ENCODE data around the gene GAD1.

GAD1 gene

GRCh38 chr2:170881840-170882239 is 65.2 kb downstream of the GAD1 start:
- Histone ChIP-seq H3K4me3 (replicated peaks; ENCODE audit: insufficient read depth, low read length) (no peak overlapping the region), H3K27me3 (ENCODE audit: insufficient read depth, poor library complexity, severe bottlenecking) (no peaks in the 10 kb centered on the region), H3K27ac (replicated peaks) (no peak overlapping the region)
- TF ChIP-seq REST (IDR thresholded peaks at IDR 0.05; ENCODE audit: insufficient replicate concordance, low read depth) = no peak
- TF ChIP-seq CTCF (IDR thresholded peaks at IDR 0.05; ENCODE audit: insufficient read depth, low read length) = no peak
- TF ChIP-seq GABPA (IDR thresholded peaks at IDR 0.05; ENCODE audit: low read depth) = no peak
- TF ChIP-seq POLR2AphosphoS5 (IDR thresholded peaks at IDR 0.05; ENCODE audit: low read depth) = no peak
- DNase-seq (ENCODE audit: low read depth in 1 of 2, low spot score in 1 of 2) = no peak

GRCh38 chr2:170882758-170883157 is 66.1 kb downstream of the GAD1 start:
- no peak for DNase-seq (ENCODE audit: low read depth in 1 of 2, low spot score in 1 of 2)
- Histone ChIP-seq H3K27me3 (ENCODE audit: insufficient read depth, poor library complexity, severe bottlenecking) (no peaks in the 10 kb centered on the region), H3K27ac (replicated peaks) (no peak overlapping the region), H3K4me3 (replicated peaks; ENCODE audit: insufficient read depth, low read length) (no peak overlapping the region)
- TF ChIP-seq GABPA (IDR thresholded peaks at IDR 0.05; ENCODE audit: low read depth) = no peak
- TF ChIP-seq SPI1 (IDR thresholded peaks at IDR 0.05; ENCODE audit: borderline replicate concordance, low read depth) = no peak
- no peak for TF ChIP-seq POLR2AphosphoS5 (IDR thresholded peaks at IDR 0.05; ENCODE audit: low read depth)
- no peak for TF ChIP-seq CTCF (IDR thresholded peaks at IDR 0.05; ENCODE audit: insufficient read depth, low read length)
- no peak for TF ChIP-seq REST (IDR thresholded peaks at IDR 0.05; ENCODE audit: insufficient replicate concordance, low read depth)

- Histone ChIP-seq H3K27ac (replicated peaks) (no peak overlapping the region), H3K4me3 (replicated peaks; ENCODE audit: insufficient read depth, low read length) (no peak overlapping the region), H3K27me3 (ENCODE audit: insufficient read depth, poor library complexity, severe bottlenecking) (no peaks in the 10 kb centered on the region)
- TF ChIP-seq SPI1 (IDR thresholded peaks at IDR 0.05; ENCODE audit: borderline replicate concordance, low read depth) (no peak), CTCF (IDR thresholded peaks at IDR 0.05; ENCODE audit: insufficient read depth, low read length) (no peak), REST (IDR thresholded peaks at IDR 0.05; ENCODE audit: insufficient replicate concordance, low read depth) (no peak), POLR2AphosphoS5 (IDR thresholded peaks at IDR 0.05; ENCODE audit: low read depth) (no peak), GABPA (IDR thresholded peaks at IDR 0.05; ENCODE audit: low read depth) (no peak)
- no peak for DNase-seq (ENCODE audit: low read depth in 1 of 2, low spot score in 1 of 2)
Measured at GRCh38 chr2:170883683-170884082, 67.0 kb downstream of the GAD1 start.

Data from HL-60 (cell line).